Measurements from ENCODE around the gene SEC62.

DNA sequence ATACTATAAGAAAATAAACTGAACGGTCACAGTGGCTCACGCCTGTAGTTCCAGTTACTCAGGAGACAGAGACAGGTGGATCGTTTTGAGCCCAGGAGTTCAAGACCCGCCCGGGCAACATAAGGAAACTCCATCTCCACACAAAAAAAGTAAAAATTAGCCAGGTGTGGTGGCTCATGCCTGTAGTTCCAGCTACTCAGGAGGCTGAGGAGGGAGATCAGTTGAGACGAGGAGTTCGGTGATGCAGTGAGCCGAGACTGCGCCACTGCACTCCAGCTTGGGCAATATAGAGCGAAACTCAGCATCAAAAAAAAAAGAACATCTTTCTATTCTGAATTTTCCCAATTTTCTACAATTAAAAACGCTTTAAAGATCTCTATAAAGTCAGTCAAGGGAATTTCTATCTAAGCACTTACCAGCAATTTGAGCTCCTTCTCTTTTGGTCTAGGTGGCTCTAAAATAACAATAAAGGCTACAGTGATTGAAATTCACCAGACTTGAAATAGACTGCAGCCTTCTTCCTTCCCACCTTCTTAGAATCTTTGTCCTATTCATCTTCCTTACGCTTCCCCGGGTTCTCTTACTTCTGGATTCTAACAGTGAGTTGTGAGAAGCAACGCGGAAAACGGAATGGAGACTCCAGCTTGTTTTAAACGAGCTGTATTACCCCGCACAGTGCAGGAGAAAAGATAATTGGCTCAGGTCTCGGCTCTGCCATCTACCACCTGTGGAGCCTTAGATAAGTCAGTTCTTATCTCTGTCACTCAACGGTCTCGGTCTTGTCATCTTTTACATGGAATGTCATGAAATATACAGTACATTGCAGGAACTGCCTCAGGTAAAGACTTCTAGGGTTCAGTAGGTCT, 812 bp upstream of the SEC62 start:
- TF ChIP-seq, protein P1, sequence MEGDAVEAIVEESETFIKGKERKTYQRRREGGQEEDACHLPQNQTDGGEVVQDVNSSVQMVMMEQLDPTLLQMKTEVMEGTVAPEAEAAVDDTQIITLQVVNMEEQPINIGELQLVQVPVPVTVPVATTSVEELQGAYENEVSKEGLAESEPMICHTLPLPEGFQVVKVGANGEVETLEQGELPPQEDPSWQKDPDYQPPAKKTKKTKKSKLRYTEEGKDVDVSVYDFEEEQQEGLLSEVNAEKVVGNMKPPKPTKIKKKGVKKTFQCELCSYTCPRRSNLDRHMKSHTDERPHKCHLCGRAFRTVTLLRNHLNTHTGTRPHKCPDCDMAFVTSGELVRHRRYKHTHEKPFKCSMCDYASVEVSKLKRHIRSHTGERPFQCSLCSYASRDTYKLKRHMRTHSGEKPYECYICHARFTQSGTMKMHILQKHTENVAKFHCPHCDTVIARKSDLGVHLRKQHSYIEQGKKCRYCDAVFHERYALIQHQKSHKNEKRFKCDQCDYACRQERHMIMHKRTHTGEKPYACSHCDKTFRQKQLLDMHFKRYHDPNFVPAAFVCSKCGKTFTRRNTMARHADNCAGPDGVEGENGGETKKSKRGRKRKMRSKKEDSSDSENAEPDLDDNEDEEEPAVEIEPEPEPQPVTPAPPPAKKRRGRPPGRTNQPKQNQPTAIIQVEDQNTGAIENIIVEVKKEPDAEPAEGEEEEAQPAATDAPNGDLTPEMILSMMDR (IDR thresholded peaks at IDR 0.05) = no peak
- no peak for TF ChIP-seq ZFX (IDR thresholded peaks at IDR 0.05; ENCODE audit: borderline replicate concordance)

Data from 22Rv1 (cell line).